GM21390 (cell line): Measurements from ENCODE around the gene BCL10.

Experiments
- ATAC-seq: cut with Tn5 transposase; IDR thresholded peaks from one replicate; pipeline ENCODE4 v1.9.1; 2021; ENCODE audit not compliant: unreplicated experiment

Gene BCL10

GRCh38 chr1:85276215-85276977 is at the start of gene BCL10:
Gene BCL10 (minus strand): TSS chr1:85276632. CDS start chr1:85276352, 280 bp downstream.
- ATAC-seq = peak; percentile 95

- ATAC-seq = no peak
Measured at GRCh38 chr1:85325920-85326319, 49.5 kb upstream of the BCL10 start.

- no peak for ATAC-seq
Measured at GRCh38 chr1:85323770-85324169, 47.3 kb upstream of the BCL10 start.

- no peak for ATAC-seq
Measured at GRCh38 chr1:85322655-85323054, 46.2 kb upstream of the BCL10 start.

DNA sequence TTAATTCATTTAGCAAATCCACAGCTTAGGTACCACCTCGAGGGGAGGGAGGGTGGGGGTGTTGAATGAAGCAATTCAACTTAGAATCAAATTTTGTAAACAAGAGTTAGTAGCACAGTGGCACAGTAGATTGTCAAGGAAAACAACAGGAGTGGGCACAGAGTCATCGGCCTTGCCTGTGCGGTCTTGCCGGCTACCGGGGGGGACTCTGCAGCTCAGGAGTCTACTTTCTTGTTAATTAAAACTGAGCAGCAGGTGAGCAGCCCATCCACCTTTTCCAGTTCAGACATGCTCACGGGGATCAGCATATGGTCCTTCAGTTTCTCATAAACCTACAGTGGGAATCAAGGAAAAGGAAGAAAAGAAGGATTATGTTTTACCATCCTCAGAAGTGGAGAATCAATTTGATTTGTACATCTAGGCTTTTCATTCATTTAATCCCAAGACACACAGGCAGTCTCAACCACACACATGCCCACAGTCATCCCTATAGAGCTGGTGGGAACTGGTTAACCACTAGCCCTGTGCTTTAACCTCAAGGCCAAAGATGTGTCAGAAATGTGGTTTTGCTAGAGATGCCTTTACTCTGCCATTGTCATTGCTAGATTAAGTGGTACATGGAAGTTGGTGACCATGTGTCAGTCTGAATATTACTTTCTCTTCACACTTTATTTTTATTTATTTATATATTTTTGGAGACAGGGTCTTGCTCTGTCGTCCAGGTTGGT is 45.0 kb upstream of the BCL10 start:
- no peak for ATAC-seq

- ATAC-seq = no peak
Measured at GRCh38 chr1:85320371-85321131, 44.1 kb upstream of the BCL10 start.

DNA sequence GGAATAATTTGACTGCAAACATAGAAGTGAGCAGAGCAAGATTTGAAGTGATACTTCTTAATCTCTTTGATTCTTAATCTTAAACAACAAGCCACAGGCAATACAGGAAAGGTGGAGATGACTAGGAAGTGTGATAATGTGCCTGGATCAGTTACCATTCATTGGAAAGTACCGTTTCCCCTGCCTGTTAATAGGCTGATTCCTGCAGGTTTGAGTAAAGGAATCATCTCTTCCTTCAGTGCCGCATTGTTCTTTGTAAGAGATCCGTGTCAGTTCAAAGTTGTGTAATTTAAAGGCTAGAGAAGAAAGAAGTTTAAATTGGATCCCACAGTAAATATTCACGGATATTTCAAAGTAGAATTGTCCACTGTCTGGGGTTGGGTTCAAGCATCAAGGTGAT is 43.5 kb upstream of the BCL10 start:
- ATAC-seq = no peak

DNA sequence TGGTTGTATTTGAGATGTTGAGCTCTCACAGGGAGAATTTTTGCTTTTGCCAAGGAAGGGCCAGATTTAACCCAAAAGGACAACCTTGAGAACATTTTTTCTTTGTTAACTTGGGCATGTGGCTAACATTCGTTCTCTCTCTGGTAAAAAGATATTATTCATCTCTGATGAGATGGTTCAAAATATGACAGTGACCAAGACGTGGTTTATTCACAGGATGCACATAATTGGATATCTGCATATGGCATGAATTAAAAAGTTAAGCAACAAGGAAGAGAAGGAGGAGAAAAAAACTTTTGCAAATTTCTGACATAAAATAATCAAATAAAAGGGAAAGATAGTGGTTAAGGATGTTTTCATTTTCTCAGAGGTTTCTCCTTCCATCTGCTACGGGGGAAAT is 43.1 kb upstream of the BCL10 start:
- no peak for ATAC-seq

DNA sequence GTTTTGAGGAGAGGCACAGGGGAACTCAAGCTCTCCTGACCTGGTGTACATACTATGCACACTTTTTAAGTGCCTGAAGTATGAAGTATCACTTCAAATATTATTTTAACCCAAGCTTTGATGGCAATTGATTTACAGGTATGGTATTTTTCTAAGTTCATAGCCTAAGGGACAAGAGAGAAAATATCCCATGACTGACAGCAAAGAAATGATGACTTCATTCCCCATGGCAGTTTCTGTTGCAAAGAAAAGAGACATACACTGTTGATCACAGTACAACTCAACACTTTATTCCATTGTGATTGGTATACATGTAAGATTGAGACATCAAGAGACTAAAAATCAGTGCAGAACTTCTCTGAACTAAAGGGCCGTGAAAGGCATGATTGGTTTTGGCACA is 41.8 kb upstream of the BCL10 start:
- no peak for ATAC-seq

DNA sequence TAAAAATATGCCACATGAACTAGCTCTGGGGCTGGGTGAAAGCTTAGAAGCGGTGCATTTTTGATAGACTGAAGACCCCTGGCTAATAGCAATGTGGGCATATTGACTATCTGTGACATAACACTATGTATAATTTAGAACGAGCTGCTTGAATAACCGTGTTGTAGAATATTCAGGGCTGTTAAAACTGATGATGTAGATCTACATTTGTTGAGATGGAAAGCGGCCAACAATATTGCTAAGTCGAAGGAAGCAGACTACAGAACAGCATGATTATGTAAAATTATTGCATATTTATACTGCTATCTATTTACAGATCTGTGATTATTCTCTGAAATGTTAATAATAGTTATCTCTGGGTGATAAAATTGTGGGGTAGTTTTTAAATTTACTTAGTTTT is 41.1 kb upstream of the BCL10 start:
- no peak for ATAC-seq

GRCh38 chr1:85316321-85316720 is 39.9 kb upstream of the BCL10 start:
- no peak for ATAC-seq

DNA sequence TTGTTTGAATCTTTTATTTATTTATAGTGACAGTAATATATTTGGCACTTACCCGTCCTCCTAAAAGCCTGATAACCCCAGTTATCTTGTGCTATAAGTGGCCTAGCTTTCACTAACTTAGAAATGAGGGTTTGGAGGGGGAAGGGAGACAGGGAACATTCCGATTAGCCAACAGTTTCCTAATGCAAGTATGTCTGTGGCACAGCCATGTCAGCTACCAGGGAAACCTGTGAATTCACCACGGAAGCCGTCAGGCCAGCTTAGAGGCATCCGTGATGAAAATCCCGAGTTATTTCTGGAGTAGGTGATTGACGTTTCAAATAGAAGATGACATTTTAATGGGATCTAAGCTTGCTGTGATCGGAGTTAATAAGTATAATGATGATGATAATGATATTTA is 39.4 kb upstream of the BCL10 start:
- no peak for ATAC-seq

GRCh38 chr1:85314726-85315125 is 38.3 kb upstream of the BCL10 start:
- ATAC-seq = no peak

DNA sequence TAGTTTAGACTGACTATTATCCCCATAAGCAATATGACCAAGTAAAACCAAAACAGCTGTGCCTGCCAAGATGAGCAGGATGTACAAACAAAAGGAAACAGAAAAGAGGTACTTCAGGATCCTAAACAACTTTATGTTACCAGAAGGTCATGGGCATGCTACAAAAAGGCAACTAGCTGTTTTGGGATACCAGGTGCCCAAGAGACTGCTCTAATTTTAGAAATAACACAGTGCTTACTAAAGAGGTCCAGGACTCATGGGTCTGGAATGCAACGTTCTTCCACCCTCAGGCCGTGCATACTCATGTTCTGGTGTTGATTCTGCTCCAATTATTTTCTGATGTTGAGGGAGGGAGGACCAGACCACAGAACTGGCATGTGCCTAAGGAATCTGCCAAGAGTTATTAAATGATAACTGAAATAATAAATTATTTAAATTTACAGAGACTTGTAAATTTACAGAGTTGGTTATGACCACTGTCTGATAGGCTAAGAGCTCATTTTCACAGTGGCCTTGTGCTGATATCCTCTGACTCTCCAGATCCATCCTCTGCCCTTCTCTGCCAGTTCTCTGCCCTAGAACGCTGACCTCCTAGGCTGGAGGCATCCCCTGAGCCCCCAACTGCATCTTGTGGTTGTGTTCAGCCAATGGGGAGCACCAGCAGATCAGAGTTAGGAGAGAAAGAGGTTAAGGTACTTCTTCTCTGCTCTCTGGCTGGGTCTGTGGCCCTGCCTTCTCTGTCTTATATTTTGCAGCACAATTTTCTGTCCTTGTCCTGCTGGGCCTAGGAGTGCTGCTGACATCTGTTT is 37.7 kb upstream of the BCL10 start:
- no peak for ATAC-seq

DNA sequence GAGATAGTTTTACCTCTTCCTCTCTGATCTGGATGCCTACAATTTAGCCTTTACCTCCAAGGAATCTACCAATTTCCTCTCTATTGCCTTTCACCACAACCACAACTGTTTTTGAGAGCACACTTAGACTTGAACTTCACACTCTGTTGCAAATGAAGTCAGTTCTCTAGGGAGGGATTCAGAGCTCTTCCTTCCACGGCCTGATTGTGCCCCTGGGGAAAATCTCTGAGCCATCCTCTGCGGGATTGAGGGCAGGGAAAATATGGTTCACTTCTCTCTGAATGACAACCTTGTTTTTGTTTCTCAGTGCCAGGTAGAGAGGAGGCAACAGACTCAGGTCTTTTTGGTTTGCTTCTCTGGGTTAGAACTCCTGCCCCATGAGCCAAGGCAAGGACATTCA is 35.4 kb upstream of the BCL10 start:
- no peak for ATAC-seq

DNA sequence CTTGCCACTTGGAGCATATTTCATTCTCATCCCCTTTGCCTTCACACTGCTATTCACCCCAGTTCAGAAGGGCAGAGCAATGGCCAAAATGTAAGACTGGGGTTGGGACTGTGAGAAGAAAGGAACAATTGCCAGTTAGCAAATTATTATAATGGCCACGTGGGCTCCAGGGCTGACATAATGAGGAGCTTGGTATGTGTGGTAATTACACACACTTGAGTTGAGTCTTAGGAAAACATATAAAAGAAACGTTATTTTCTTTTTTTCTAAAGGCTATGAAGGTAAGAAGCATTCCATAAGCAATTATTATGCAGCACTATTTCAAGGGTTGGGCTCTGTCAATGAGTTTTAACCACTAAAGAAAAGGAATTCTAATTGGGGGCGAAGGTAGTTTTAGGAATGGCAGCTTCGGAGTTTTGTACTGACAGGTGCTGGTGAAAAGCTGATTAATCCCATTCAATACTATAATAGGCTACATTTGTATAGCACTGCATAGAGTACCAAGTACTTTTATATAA is 32.5 kb upstream of the BCL10 start:
- ATAC-seq = no peak

DNA sequence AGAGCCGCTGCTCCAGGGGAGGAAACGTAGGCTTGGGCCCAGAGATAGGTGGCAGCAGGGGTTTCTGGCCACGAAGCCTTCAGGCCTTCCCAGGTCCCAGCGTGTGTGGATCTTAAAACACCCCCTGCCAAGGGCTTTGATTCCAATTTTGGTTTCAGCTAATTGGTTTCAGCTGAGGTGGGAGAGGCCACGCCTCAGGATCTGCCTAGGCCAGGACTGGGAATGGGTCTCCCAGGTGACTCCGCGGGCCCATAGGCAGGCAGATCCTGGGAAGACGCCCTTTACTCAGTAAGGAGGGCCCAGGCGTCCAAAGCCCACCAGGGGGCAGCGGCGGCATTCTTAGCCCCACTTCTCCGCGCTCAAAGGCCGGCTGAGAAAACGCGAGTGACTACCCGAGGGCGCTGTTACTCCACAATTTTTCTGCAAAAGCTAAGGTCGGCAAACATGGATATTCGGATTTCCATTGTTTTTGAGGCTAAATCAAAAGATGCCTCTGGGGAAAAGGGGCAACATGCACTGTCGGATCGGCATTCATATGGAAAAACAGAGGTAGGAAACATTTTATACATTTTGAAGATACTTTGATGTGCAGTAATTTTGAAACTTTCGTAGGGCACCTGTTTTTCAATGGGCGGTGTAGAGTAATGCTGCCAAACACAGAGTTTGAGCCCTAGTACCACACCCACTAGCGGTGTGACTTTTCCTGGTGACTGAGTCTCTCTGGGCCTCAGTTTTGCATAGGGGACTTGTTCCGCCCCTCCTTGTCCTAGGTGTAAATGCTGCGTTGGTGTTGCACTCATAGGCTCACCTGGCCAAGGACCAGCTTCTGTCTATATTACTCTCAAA is 31.8 kb upstream of the BCL10 start:
- peak; percentile 89 for ATAC-seq

DNA sequence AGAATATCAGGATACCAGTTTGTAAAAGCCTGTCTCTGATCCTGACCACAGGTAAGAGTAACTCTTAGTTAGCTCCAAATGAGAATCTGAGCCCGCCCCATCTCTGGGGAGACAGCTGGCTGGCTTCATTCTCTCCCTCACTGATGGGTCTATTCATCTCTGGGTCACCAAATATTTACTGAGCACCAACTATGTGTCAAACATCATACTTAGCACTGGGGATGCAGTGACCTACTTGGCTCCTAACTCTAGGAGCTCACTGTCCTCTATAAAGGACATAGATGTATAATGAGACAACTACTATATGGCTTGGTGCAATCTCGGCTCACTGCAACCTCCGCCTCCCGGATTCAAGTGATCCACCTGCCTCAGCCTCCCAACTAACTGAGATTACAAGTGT is 29.8 kb upstream of the BCL10 start:
- ATAC-seq = no peak

DNA sequence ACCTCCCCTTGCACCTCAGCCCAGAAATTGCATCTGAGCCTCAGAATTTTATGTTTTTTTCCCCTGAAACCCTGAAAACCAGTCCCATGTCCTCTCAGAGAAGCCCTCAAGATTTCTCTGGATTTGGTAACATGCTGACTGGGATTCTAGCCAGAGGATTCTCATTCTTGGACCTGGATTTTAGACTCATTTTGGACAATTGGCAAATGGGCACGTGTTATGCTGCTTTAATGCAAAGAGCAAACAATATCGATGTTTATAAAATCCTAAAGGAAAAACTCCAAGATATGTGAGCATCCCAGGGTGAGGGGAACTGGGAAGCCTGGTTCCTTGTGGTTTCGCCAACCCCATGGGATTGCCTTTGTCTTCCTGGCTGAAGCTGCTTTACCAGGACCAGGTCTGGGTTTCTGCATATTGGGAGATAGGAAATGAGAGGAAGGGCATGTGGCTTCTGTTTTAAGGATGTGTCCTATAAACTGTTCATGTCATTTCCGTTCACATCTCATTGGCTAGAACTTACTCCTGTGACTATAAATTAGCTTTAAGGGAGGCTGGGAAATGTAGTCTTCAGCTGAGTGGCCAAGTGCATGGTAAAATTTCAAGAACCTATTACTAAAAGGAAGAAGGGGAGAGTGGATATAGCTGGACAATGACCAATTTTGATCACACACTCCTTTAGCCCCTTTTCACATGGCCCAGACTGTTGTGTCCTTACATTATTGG is 27.2 kb upstream of the BCL10 start:
- no peak for ATAC-seq
